Ectodermal cell (in vitro differentiated cells): ENCODE measurements around the gene EGFR.

ENCODE experiments used
- H3K27ac ChIP-seq: 2 replicates; pipeline ENCODE4 v1.7.0; 2013; ENCODE audit warnings: mild to moderate bottlenecking, low read depth, low read length; ENCODE audit not compliant: insufficient read depth, poor library complexity, severe bottlenecking
- H3K27me3 ChIP-seq: 2 replicates; pipeline ENCODE4 v1.7.0; 2013; ENCODE audit warnings: mild to moderate bottlenecking, low read length; ENCODE audit not compliant: insufficient read depth, control insufficient read depth, poor library complexity, severe bottlenecking
- H3K36me3 ChIP-seq: one replicate; pipeline ENCODE4 v1.7.0; 2013; ENCODE audit warnings: low read length; ENCODE audit not compliant: control insufficient read depth, insufficient read depth
- H3K4me1 ChIP-seq: one replicate; pipeline ENCODE4 v1.7.0; 2013; ENCODE audit warnings: low read length; ENCODE audit not compliant: control insufficient read depth, insufficient read depth
- H3K4me3 ChIP-seq: 2 replicates; pipeline ENCODE4 v1.7.0; 2013; ENCODE audit warnings: low read depth, low read length, control low read depth; ENCODE audit not compliant: insufficient read depth
- H3K9me3 ChIP-seq: 2 replicates; pipeline ENCODE4 v1.7.0; 2013; ENCODE audit warnings: mild to moderate bottlenecking, low read length, moderate library complexity; ENCODE audit not compliant: control insufficient read depth
- WGBS, 2 experiments: methylation state at CpG; one replicate each; pipeline ENCODE4 v1.1.7; 2013; ENCODE audit warnings: missing lambda C conversion rate in 2 of 2; 5-methylcytosine and 5-hydroxymethylcytosine counted together

Gene EGFR

GRCh38 chr7:55023841-55024505 lies 5.2 kb downstream of the EGFR start:
- Histone ChIP-seq H3K4me3 (no peak overlapping the region), H3K27ac (no peak overlapping the region)
- 88 to 95% methylated on average over 4 of the region's 4 CpGs for WGBS, 2 experiments

GRCh38 chr7:55024776-55025175 lies 6.0 kb downstream of the EGFR start:
- H3K27me3 ChIP-seq = peaks cover 26% of the 10 kb centered on the region
- H3K4me1 ChIP-seq = no peaks in the 10 kb centered on the region
- H3K4me3 ChIP-seq = no peak overlapping the region
- H3K27ac ChIP-seq = no peak overlapping the region
- 84 to 92% methylated on average over 2 of the region's 2 CpGs for WGBS, 2 experiments
- H3K9me3 ChIP-seq = no peaks in the 10 kb centered on the region
- no peaks in the 10 kb centered on the region for H3K36me3 ChIP-seq

More at GRCh38 chr7:55023841-55024505, 5.2 kb downstream of the EGFR start:
- Histone ChIP-seq H3K27me3 (peaks cover 34% of the 10 kb centered on the region), H3K36me3 (no peaks in the 10 kb centered on the region), H3K4me1 (no peaks in the 10 kb centered on the region), H3K9me3 (no peaks in the 10 kb centered on the region)

- H3K9me3 ChIP-seq = no peaks in the 10 kb centered on the region
- H3K27ac ChIP-seq = no peak overlapping the region
- H3K4me3 ChIP-seq = no peak overlapping the region
- peaks cover 11% of the 10 kb centered on the region for H3K27me3 ChIP-seq
- H3K4me1 ChIP-seq = no peaks in the 10 kb centered on the region
- 95 to 96% methylated on average over 11 of the region's 11 CpGs for WGBS, 2 experiments
- H3K36me3 ChIP-seq = no peaks in the 10 kb centered on the region
These were observed 7.4 kb downstream of the EGFR start for GRCh38 chr7:55026086-55026790.

GRCh38 chr7:55026867-55027490 lies 8.2 kb downstream of the EGFR start:
- H3K27me3 ChIP-seq = peaks cover 4% of the 10 kb centered on the region
- no peaks in the 10 kb centered on the region for H3K9me3 ChIP-seq
- no peak overlapping the region for H3K27ac ChIP-seq
- H3K4me3 ChIP-seq = no peak overlapping the region
- no peaks in the 10 kb centered on the region for H3K4me1 ChIP-seq
- 92 to 93% methylated on average over 4 of the region's 4 CpGs for WGBS, 2 experiments
- H3K36me3 ChIP-seq = no peaks in the 10 kb centered on the region

GRCh38 chr7:55028011-55028410 lies 9.2 kb downstream of the EGFR start:
- no peaks in the 10 kb centered on the region for H3K27me3 ChIP-seq
- H3K9me3 ChIP-seq = no peaks in the 10 kb centered on the region
- whole genome bisulfite sequencing, 2 experiments = 82 to 93% methylated on average over 3 of the region's 3 CpGs
- H3K27ac ChIP-seq = no peak overlapping the region
- H3K4me1 ChIP-seq = no peaks in the 10 kb centered on the region
- H3K4me3 ChIP-seq = no peak overlapping the region
- H3K36me3 ChIP-seq = no peaks in the 10 kb centered on the region

- H3K36me3 ChIP-seq = no peaks in the 10 kb centered on the region
- H3K27ac ChIP-seq = no peak overlapping the region
- no peaks in the 10 kb centered on the region for H3K27me3 ChIP-seq
- H3K9me3 ChIP-seq = no peaks in the 10 kb centered on the region
- WGBS, 2 experiments = 83% methylated on average over 1 of the region's 1 CpG; no CpG with 5 or more reads in 1 of the 2 experiments
- H3K4me3 ChIP-seq = no peak overlapping the region
- no peaks in the 10 kb centered on the region for H3K4me1 ChIP-seq
These were observed 11.5 kb downstream of the EGFR start for GRCh38 chr7:55030314-55030713.

- no peaks in the 10 kb centered on the region for H3K27me3 ChIP-seq
- WGBS, 2 experiments = 91 to 92% methylated on average over 2 of the region's 2 CpGs
- no peak overlapping the region for H3K4me3 ChIP-seq
- H3K9me3 ChIP-seq = no peaks in the 10 kb centered on the region
- no peak overlapping the region for H3K27ac ChIP-seq
- no peaks in the 10 kb centered on the region for H3K4me1 ChIP-seq
- no peaks in the 10 kb centered on the region for H3K36me3 ChIP-seq
These were observed 12.3 kb downstream of the EGFR start for GRCh38 chr7:55031075-55031474.

- 92 to 97% methylated on average over 9 of the region's 9 CpGs for WGBS, 2 experiments
- no peak overlapping the region for H3K4me3 ChIP-seq
- H3K4me1 ChIP-seq = no peaks in the 10 kb centered on the region
- no peak overlapping the region for H3K27ac ChIP-seq
- no peaks in the 10 kb centered on the region for H3K27me3 ChIP-seq
- H3K36me3 ChIP-seq = no peaks in the 10 kb centered on the region
- no peaks in the 10 kb centered on the region for H3K9me3 ChIP-seq
These were observed 13.4 kb downstream of the EGFR start for GRCh38 chr7:55032069-55032699.

- 91 to 92% methylated on average over 10 of the region's 10 CpGs for WGBS, 2 experiments
These were observed 14.5 kb downstream of the EGFR start for GRCh38 chr7:55033236-55033846.

GRCh38 chr7:55034776-55035175 lies 16.0 kb downstream of the EGFR start:
- Histone ChIP-seq H3K36me3 (no peaks in the 10 kb centered on the region), H3K27ac (no peak overlapping the region), H3K9me3 (no peaks in the 10 kb centered on the region), H3K4me3 (no peak overlapping the region), H3K27me3 (no peaks in the 10 kb centered on the region), H3K4me1 (no peaks in the 10 kb centered on the region)
- 94 to 100% methylated on average over 2 of the region's 2 CpGs for WGBS, 2 experiments

More at GRCh38 chr7:55033236-55033846, 14.5 kb downstream of the EGFR start:
- H3K4me3 ChIP-seq = no peak overlapping the region
- H3K27me3 ChIP-seq = no peaks in the 10 kb centered on the region
- H3K4me1 ChIP-seq = no peaks in the 10 kb centered on the region
- no peak overlapping the region for H3K27ac ChIP-seq
- H3K9me3 ChIP-seq = no peaks in the 10 kb centered on the region
- no peaks in the 10 kb centered on the region for H3K36me3 ChIP-seq
